ENCODE data around the gene TBKBP1. TPM values are rescaled to one million over a fixed set of nuclear protein-coding genes. Genes with fewer than 3 reads are reported as not detected.
A peak's percentile ranks its signal among the peaks of the same experiment; 100 is the strongest.

The TBKBP1 gene
- total RNA-seq, 1 donor from 2014 or later, result 52.7 TPM

DNA sequence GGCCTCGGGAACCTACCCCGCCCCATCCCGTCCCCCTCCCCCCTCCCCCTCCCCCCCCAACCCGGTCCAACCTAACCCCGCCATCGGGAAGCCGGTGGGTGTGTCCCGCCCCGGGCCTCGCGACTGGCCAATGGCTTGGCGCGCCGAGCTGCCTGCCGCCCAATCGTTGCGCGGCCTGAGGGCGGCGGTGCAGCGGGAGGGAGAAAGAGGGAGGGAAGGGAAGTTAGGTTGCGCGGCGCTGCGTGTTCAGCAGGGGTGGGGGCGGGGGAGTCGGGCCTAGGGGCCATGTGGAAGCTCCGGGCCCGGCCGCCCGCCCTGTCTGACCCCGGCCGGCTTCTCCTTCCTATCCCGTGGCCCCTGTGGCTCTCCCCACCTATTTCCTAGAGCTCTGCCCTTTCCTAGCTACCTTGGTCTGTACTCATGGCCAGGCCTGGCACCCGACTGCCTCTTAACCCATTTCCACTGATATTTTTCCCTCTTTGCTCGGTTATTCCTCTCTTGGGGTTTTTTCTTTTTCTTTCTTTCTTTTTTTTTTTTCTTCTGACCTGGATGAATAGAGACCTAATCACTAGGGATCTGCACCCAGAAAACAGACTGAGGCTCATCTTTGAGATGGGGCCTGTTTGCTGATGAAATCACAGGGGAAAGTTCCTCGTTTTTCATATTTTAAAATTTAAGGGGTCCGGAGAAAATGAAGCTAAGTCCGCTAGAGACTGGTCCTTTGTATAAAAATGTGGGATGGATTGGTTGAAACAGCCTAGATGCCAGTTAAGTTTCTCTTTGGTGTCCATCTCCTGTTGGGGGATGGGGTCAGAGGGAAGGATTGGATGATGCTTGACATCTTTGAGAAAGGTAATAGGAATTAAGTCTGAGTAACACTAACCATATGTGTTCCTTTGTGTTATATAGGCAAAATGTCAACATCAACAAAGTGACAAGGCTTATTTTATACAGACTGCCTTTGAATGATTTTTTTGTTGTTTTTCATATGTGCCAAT, 43.1 kb upstream of the TBKBP1 start:
- TF ChIP-seq, protein P1, sequence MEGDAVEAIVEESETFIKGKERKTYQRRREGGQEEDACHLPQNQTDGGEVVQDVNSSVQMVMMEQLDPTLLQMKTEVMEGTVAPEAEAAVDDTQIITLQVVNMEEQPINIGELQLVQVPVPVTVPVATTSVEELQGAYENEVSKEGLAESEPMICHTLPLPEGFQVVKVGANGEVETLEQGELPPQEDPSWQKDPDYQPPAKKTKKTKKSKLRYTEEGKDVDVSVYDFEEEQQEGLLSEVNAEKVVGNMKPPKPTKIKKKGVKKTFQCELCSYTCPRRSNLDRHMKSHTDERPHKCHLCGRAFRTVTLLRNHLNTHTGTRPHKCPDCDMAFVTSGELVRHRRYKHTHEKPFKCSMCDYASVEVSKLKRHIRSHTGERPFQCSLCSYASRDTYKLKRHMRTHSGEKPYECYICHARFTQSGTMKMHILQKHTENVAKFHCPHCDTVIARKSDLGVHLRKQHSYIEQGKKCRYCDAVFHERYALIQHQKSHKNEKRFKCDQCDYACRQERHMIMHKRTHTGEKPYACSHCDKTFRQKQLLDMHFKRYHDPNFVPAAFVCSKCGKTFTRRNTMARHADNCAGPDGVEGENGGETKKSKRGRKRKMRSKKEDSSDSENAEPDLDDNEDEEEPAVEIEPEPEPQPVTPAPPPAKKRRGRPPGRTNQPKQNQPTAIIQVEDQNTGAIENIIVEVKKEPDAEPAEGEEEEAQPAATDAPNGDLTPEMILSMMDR (IDR thresholded peaks at IDR 0.05; ENCODE audit: unreplicated experiment), result no peak
- H3K27ac Mint-ChIP-seq, result peak overlapping the region; percentile 92
- peaks cover 20% of the 10 kb centered on the region for H3K36me3 Mint-ChIP-seq
- H3K27me3 Mint-ChIP-seq (ENCODE audit: low read depth), result no peaks in the 10 kb centered on the region
- peaks cover 33% of the 10 kb centered on the region for H3K4me1 Mint-ChIP-seq
- H3K4me3 Mint-ChIP-seq, result peak overlapping the region; percentile 88
- peak; percentile 85 to 90 for DNase-seq (ENCODE audit: low spot score in 2 of 2, unreplicated experiment in 2 of 2)
- H3K9me3 Mint-ChIP-seq, result no peaks in the 10 kb centered on the region

DNA sequence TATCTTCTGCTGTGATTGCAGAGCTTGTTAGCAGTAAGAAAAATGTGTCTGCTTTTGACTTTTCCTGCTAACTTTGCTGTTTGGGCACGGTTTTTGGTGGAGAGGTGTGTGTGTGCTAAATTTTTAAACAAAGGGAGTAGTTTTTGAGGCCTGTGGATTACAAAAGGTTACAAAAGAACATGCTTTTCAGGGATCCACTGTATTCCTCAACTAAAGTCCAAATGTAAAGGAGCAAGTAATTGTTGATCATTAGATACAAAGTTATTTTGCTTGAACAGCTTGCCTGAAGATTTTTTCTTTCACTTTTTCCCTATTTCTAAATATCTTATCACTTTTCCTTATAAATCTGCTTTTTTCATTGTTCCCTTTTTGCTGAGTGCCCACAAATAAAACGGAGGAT, 42.3 kb upstream of the TBKBP1 start:
- Mint-ChIP-seq H3K36me3 (peaks cover 23% of the 10 kb centered on the region), H3K4me1 (peaks cover 33% of the 10 kb centered on the region), H3K4me3 (peak overlapping the region; percentile 88), H3K9me3 (no peaks in the 10 kb centered on the region), H3K27ac (peak overlapping the region; percentile 78), H3K27me3 (ENCODE audit: low read depth) (no peaks in the 10 kb centered on the region)
- TF ChIP-seq, protein P1 (IDR thresholded peaks at IDR 0.05; ENCODE audit: unreplicated experiment), result no peak
- no peak for DNase-seq (ENCODE audit: low spot score in 2 of 2, unreplicated experiment in 2 of 2)

DNA sequence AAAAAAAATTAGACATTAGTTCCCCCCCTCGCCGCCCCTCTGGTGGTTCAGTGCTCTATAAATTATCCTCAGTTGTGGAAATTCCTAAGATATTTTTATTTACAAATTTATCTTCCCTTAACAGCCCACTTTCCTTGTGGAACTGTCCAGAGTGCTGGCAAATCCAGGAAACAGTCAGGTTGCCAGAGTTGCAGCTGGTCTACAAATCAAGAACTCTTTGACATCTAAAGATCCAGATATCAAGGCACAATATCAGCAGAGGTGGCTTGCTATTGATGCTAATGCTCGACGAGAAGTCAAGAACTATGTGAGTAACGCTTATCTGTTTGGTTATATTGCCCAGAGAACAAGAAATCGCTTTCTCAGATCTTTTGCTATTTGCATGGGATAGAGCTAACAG, 41.4 kb upstream of the TBKBP1 start:
- H3K36me3 Mint-ChIP-seq, result peaks cover 26% of the 10 kb centered on the region
- no peaks in the 10 kb centered on the region for H3K9me3 Mint-ChIP-seq
- DNase-seq (ENCODE audit: low spot score in 2 of 2, unreplicated experiment in 2 of 2), result no peak
- no peak overlapping the region for H3K4me3 Mint-ChIP-seq
- TF ChIP-seq, protein P1 (IDR thresholded peaks at IDR 0.05; ENCODE audit: unreplicated experiment), result no peak
- no peaks in the 10 kb centered on the region for H3K27me3 Mint-ChIP-seq (ENCODE audit: low read depth)
- peaks cover 33% of the 10 kb centered on the region for H3K4me1 Mint-ChIP-seq
- peak overlapping the region; percentile 33 for H3K27ac Mint-ChIP-seq

DNA sequence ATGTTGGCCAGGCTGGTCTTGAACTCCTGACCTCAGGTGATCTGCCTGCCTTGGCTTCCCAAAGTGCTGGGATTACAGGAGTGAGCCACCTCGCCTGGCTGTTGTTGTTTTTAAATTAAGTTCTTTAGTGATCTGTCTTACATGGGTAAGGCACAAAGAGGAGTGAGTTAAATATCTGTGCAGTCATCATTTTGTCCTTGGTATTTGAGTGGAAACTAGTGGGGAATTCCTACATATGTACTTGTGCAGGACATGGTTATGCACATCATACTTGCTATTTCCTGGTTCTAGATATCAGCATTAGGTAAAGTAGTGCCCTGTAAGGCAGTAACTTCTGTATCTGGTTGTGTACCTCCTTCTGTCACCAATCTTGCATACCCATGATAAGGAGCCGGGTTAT, 40.5 kb upstream of the TBKBP1 start:
- Mint-ChIP-seq H3K4me3 (no peak overlapping the region), H3K27ac (no peak overlapping the region), H3K27me3 (ENCODE audit: low read depth) (no peaks in the 10 kb centered on the region), H3K36me3 (peaks cover 30% of the 10 kb centered on the region), H3K9me3 (no peaks in the 10 kb centered on the region), H3K4me1 (peaks cover 31% of the 10 kb centered on the region)
- TF ChIP-seq, protein P1 (IDR thresholded peaks at IDR 0.05; ENCODE audit: unreplicated experiment), result no peak
- DNase-seq (ENCODE audit: low spot score in 2 of 2, unreplicated experiment in 2 of 2), result no peak

DNA sequence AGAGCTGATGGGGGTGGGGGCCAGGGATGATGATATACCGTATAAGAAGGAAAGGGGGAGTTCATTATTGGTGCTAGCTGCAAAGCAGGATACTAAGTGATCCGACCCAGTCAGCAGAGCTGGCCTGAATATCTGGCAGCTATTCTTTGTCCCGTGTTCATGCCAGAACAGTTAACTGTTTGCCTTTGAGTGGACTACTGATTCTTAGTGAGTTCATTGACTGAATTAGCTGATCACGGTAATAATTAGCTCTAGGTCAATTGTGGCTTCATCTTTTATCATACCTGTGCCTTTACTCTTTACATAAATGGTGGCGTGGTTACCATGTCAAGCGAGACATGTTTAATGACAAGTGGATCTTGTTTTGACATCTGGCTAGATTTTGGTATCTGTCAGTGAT, 39.0 kb upstream of the TBKBP1 start:
- H3K4me3 Mint-ChIP-seq, result no peak overlapping the region
- peaks cover 27% of the 10 kb centered on the region for H3K4me1 Mint-ChIP-seq
- TF ChIP-seq, protein P1 (IDR thresholded peaks at IDR 0.05; ENCODE audit: unreplicated experiment), result no peak
- peaks cover 35% of the 10 kb centered on the region for H3K36me3 Mint-ChIP-seq
- no peak overlapping the region for H3K27ac Mint-ChIP-seq
- no peaks in the 10 kb centered on the region for H3K9me3 Mint-ChIP-seq
- H3K27me3 Mint-ChIP-seq (ENCODE audit: low read depth), result no peaks in the 10 kb centered on the region
- DNase-seq (ENCODE audit: low spot score in 2 of 2, unreplicated experiment in 2 of 2), result no peak
